GM18951 (cell line): ENCODE results near the gene PDZRN3.

Experiments
- POLR2A ChIP-seq: IDR thresholded peaks from 4 replicates; pipeline ENCODE4 v1.6.1; 2011; ENCODE audit warnings: mild to moderate bottlenecking; ENCODE audit not compliant: insufficient read length, insufficient read depth; ENCODE audit errors: extremely low read depth
- in situ Hi-C: fragments of 300-500 bp; cut with MboI; formaldehyde crosslinking; loops from one replicate; pipeline ENCODE4 v1.12.0; 2022; ENCODE audit warnings: low sequenced_read_pairs, mixed read lengths, inconsistent platforms; ENCODE audit not compliant: unreplicated experiment

The PDZRN3 gene

GRCh38 chr3:73520931-73521461, 103.7 kb downstream of the PDZRN3 start:
- in situ Hi-C loops = no loop called here
- TF ChIP-seq POLR2A = no peak

- TF ChIP-seq POLR2A = no peak
- in situ Hi-C loops = no loop called here
Observed at GRCh38 chr3:73516631-73517030, 108.1 kb downstream of the PDZRN3 start.

- in situ Hi-C loops = no loop called here
- TF ChIP-seq POLR2A = no peak
Observed at GRCh38 chr3:73513260-73513659, 111.5 kb downstream of the PDZRN3 start.

GRCh38 chr3:73511571-73512525, 112.9 kb downstream of the PDZRN3 start:
- in situ Hi-C loops = no loop called here

GRCh38 chr3:73510784-73511183, 114.0 kb downstream of the PDZRN3 start:
- in situ Hi-C loops = no loop called here
- TF ChIP-seq POLR2A = no peak

More at GRCh38 chr3:73511571-73512525, 112.9 kb downstream of the PDZRN3 start:
- no peak for TF ChIP-seq POLR2A

- no peak for TF ChIP-seq POLR2A
- in situ Hi-C loops = no loop called here
Observed at GRCh38 chr3:73510334-73510733, 114.4 kb downstream of the PDZRN3 start.

- TF ChIP-seq POLR2A = no peak
- in situ Hi-C loops = no loop called here
Observed at GRCh38 chr3:73509816-73510215, 114.9 kb downstream of the PDZRN3 start.

GRCh38 chr3:73509066-73509465, 115.7 kb downstream of the PDZRN3 start:
- TF ChIP-seq POLR2A = no peak
- in situ Hi-C loops = no loop called here

- TF ChIP-seq POLR2A = no peak
- in situ Hi-C loops = no loop called here
Observed at GRCh38 chr3:73508330-73508954, 116.3 kb downstream of the PDZRN3 start.

GRCh38 chr3:73504852-73505251, 119.9 kb downstream of the PDZRN3 start:
- no peak for TF ChIP-seq POLR2A
- in situ Hi-C loops = loop anchor here (5.0 kb wide), 1 partner anchor 403 kb away; no protein-coding TSS in a partner anchor

- in situ Hi-C loops = loop anchor here (5.0 kb wide), 1 partner anchor 402 kb away; no protein-coding TSS in a partner anchor
- no peak for TF ChIP-seq POLR2A
Observed at GRCh38 chr3:73504239-73504638, 120.5 kb downstream of the PDZRN3 start.

GRCh38 chr3:73503781-73504180, 121.0 kb downstream of the PDZRN3 start:
- no peak for TF ChIP-seq POLR2A
- in situ Hi-C loops = loop anchor here (5.0 kb wide), 1 partner anchor 401 kb away; no protein-coding TSS in a partner anchor

- TF ChIP-seq POLR2A = no peak
- in situ Hi-C loops = loop anchor here (5.0 kb wide), 1 partner anchor 401 kb away; no protein-coding TSS in a partner anchor
Observed at GRCh38 chr3:73502609-73503583, 121.8 kb downstream of the PDZRN3 start.

GRCh38 chr3:73500321-73500720, 124.4 kb downstream of the PDZRN3 start:
- TF ChIP-seq POLR2A = no peak
- in situ Hi-C loops = loop anchor here (5.0 kb wide), 1 partner anchor 398 kb away; no protein-coding TSS in a partner anchor
